Transverse colon (tissue), 4 donors: ENCODE measurements around the gene GPSM1.

ENCODE experiments used
- CTCF ChIP-seq, 5 experiments: fragments of 200-600 bp in 3 of 5; fragments of 450-650 bp in 2 of 5; sonication (generic) in 3 of 5; IDR thresholded peaks; 1 replicate in 2 of 5; 2 replicates in 3 of 5; pipeline ENCODE4 v1.5.1; 2016 to 2017; ENCODE audit warnings: antibody characterized with exemption in 5 of 5, inconsistent platforms in 3 of 5, mild to moderate bottlenecking in 2 of 5, moderate library complexity in 1 of 5
- POLR2A ChIP-seq: fragments of 450-650 bp; IDR thresholded peaks from one replicate; pipeline ENCODE4 v1.6.1; 2016; ENCODE audit warnings: antibody characterized with exemption, mild to moderate bottlenecking, moderate library complexity
- POLR2AphosphoS5 ChIP-seq, 3 donors: sonication (generic); formaldehyde crosslinking; IDR thresholded peaks; one replicate each; pipeline ENCODE4 v1.6.1; 2016; ENCODE audit warnings: antibody characterized with exemption in 3 of 3

- no peak for TF ChIP-seq POLR2AphosphoS5 (IDR thresholded peaks at IDR 0.05)
- TF ChIP-seq CTCF (IDR thresholded peaks at IDR 0.05) = no peak
- TF ChIP-seq POLR2A = no peak
These were observed 32.3 kb upstream of the GPSM1 start for GRCh38 chr9:136295055-136295454.
